ENCODE results near the gene BANF2. TPM values are rescaled to one million over a fixed set of nuclear protein-coding genes. Genes with fewer than 3 reads are reported as not detected.

BANF2 gene
- total RNA-seq, 4 donors from 2014 or later = not detected

DNA sequence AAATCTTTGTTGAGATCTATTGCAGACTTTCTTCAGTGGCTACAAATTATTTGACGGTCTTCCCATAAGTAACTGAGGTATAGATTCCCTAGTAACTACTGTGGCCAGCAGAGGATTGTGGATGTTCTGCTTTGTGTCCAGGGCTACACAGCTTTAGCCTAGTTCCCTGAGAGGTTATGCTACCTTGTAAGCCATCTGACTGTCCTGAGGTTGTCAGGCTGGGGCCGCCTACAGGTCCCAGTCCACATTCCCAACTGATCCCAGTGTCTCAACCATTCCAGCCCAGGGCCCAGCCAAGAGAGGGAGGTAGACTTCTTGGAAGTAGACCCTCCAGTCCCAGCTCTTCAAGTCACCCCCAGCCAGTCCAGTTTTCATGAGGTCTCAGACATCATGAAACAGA lies 57.7 kb downstream of the BANF2 start:
- no peak for DNase-seq (ENCODE audit: low spot score in 2 of 2)
- Histone ChIP-seq H3K4me1 (no peaks in the 10 kb centered on the region), H3K9me3 (peaks cover 11% of the 10 kb centered on the region), H3K36me3 (no peaks in the 10 kb centered on the region), H3K4me3 (no peak overlapping the region), H3K27ac (no peak overlapping the region), H3K27me3 (no peaks in the 10 kb centered on the region)
- WGBS = 95% methylated on average over 2 of the region's 2 CpGs
- TF ChIP-seq POLR2A (IDR thresholded peaks at IDR 0.05) = no peak

DNA sequence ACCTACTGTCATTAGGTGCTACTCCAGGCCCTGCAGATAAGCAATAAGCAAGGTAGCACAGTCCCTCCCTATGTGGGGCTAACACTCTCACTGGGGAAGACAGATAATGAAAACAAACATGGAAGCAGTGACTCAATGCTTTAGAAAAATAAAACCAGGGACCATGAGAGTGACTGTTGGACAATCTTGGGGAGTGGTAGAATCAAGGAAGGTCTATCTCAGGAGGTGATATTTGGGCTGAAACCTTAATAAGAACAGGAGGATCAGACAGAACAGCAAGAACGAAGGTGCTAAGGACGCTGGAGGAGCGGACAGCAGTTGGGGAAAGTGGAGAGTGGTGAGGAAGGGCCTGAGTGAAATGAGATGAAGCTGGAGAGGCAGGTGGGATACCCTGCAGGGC lies 58.2 kb downstream of the BANF2 start:
- Histone ChIP-seq H3K27ac (no peak overlapping the region), H3K36me3 (no peaks in the 10 kb centered on the region), H3K4me3 (no peak overlapping the region), H3K27me3 (no peaks in the 10 kb centered on the region), H3K4me1 (no peaks in the 10 kb centered on the region), H3K9me3 (peaks cover 11% of the 10 kb centered on the region)
- TF ChIP-seq POLR2AphosphoS5 (IDR thresholded peaks at IDR 0.05) = no peak
- TF ChIP-seq EP300 (IDR thresholded peaks at IDR 0.05) = no peak
- no peak for TF ChIP-seq CTCF (IDR thresholded peaks at IDR 0.05)
- TF ChIP-seq POLR2A (IDR thresholded peaks at IDR 0.05) = no peak
- DNase-seq (ENCODE audit: low spot score in 2 of 2) = no peak
- 96% methylated on average over 3 of the region's 3 CpGs for WGBS

- no peaks in the 10 kb centered on the region for H3K27me3 ChIP-seq
- WGBS = 93% methylated on average over 1 of the region's 1 CpG
Measured at GRCh38 chr20:17758512-17758911, 58.7 kb downstream of the BANF2 start.

DNA sequence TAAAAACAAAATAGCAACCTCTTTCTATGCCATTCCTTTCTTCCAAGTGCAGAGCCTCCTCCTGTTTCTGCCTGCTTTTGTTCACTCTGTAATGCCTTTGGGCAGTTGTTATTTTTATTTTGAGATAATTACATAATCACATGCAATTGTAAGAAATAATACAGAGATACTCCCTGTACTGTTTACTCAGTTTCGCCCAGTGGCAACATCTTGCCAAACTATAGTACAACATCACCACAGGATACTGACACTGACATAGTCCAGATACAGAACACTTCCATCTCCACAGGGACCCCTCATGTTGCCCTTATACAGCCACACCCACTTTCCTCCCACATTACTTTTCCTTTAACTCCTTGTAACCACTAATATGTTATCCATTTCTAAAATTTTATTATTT lies 59.7 kb downstream of the BANF2 start:
- DNase-seq (ENCODE audit: low spot score in 2 of 2) = no peak

More at GRCh38 chr20:17758512-17758911, 58.7 kb downstream of the BANF2 start:
- no peak for TF ChIP-seq POLR2A (IDR thresholded peaks at IDR 0.05)
- no peak for TF ChIP-seq EP300 (IDR thresholded peaks at IDR 0.05)
- TF ChIP-seq POLR2AphosphoS5 (IDR thresholded peaks at IDR 0.05) = no peak
- TF ChIP-seq CTCF (IDR thresholded peaks at IDR 0.05) = no peak
- Histone ChIP-seq H3K27ac (no peak overlapping the region), H3K9me3 (peaks cover 11% of the 10 kb centered on the region), H3K4me1 (no peaks in the 10 kb centered on the region), H3K4me3 (no peak overlapping the region), H3K36me3 (no peaks in the 10 kb centered on the region)
- no peak for DNase-seq (ENCODE audit: low spot score in 2 of 2)

DNA sequence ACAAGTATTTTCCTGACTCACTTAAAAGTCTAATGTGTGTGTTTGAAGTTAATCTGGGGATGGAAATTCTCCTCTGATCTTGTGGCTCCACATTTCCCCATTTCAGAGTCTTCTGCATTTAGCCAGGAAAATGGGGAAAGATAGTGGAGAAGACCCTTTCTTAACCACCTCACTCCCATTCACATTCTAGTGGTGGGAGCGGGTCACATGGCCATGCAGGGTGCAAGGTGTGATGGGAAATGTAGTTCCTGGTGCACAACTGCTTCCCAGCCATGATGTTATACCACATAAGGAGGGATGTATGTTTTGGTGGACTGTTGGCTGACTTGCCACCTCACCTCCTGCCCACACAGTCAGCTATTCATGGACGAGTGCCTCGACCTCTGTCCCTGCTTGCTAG lies 61.8 kb downstream of the BANF2 start:
- Histone ChIP-seq H3K9me3 (peaks cover 11% of the 10 kb centered on the region), H3K4me1 (no peaks in the 10 kb centered on the region), H3K27me3 (peaks cover 4% of the 10 kb centered on the region), H3K36me3 (no peaks in the 10 kb centered on the region), H3K27ac (no peak overlapping the region), H3K4me3 (no peak overlapping the region)
- TF ChIP-seq CTCF (IDR thresholded peaks at IDR 0.05) (no peak), POLR2A (IDR thresholded peaks at IDR 0.05) (no peak), POLR2AphosphoS5 (IDR thresholded peaks at IDR 0.05) (no peak), EP300 (IDR thresholded peaks at IDR 0.05) (no peak)
- 67% methylated on average over 3 of the region's 3 CpGs for WGBS
- DNase-seq (ENCODE audit: low spot score in 2 of 2) = no peak

More for the DNA sequence above, 59.7 kb downstream of the BANF2 start:
- WGBS = 73% methylated on average over 1 of the region's 1 CpG
- no peak overlapping the region for H3K4me3 ChIP-seq
- H3K27ac ChIP-seq = peak overlapping the region; percentile 40
- TF ChIP-seq POLR2AphosphoS5 (IDR thresholded peaks at IDR 0.05) (no peak), POLR2A (IDR thresholded peaks at IDR 0.05) (no peak), EP300 (IDR thresholded peaks at IDR 0.05) (no peak), CTCF (IDR thresholded peaks at IDR 0.05) (no peak)
- no peaks in the 10 kb centered on the region for H3K36me3 ChIP-seq
- H3K27me3 ChIP-seq = no peaks in the 10 kb centered on the region
- peaks cover 11% of the 10 kb centered on the region for H3K9me3 ChIP-seq
- H3K4me1 ChIP-seq = no peaks in the 10 kb centered on the region

GRCh38 chr20:17762243-17762872 lies 62.6 kb downstream of the BANF2 start:
- Histone ChIP-seq H3K4me1 (no peaks in the 10 kb centered on the region), H3K27ac (no peak overlapping the region), H3K9me3 (peaks cover 11% of the 10 kb centered on the region), H3K36me3 (no peaks in the 10 kb centered on the region), H3K4me3 (no peak overlapping the region), H3K27me3 (peaks cover 4% of the 10 kb centered on the region)
- no peak for DNase-seq (ENCODE audit: low spot score in 2 of 2)
- TF ChIP-seq EP300 (IDR thresholded peaks at IDR 0.05) (no peak), POLR2AphosphoS5 (IDR thresholded peaks at IDR 0.05) (no peak), CTCF (IDR thresholded peaks at IDR 0.05) (no peak), POLR2A (IDR thresholded peaks at IDR 0.05) (no peak)
- 84% methylated on average over 7 of the region's 7 CpGs for WGBS

Data from suprapubic skin (tissue), 4 donors.